Measurements from ENCODE around the gene FILIP1.

Gene FILIP1

DNA sequence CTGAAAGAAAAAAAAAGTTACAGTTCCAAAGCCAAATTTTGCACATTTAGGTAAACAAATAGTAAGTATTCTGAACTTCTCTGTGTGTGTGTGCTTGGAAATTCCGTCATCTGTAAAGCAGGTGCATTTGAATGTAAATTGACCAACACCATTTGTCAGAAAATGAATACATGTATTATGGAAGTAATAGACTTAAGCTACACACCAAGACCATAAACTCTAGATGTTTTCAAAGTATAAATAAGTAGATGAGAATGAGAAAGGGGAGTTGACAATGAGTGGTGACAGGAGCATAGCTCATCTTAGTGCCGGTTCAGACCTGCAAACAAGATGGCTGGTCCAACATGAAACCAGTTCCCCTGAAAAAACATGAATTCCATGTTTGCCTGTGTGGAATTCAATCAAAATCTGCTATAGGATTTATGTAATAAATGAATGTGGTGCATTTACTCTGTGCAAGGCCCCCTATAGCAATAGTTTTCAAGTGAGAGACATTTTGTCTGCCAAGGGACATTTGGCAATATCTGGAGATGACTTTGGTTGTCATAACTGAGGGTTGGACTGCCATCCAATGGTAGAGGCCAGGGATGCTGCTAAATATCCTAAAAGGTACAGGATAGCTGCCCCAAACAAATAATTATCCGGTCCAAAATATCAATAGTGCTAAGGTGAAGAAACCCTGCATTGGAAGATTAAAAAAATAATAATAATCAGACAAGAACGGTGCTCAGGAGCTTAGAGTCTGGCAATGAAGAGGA, 11.0 kb upstream of the FILIP1 start:
- H3K4me3 ChIP-seq (ENCODE audit: low read depth, low read length): no peak overlapping the region
- DNase-seq (ENCODE audit: low read depth): peak; percentile 45
- TF ChIP-seq, protein P1, sequence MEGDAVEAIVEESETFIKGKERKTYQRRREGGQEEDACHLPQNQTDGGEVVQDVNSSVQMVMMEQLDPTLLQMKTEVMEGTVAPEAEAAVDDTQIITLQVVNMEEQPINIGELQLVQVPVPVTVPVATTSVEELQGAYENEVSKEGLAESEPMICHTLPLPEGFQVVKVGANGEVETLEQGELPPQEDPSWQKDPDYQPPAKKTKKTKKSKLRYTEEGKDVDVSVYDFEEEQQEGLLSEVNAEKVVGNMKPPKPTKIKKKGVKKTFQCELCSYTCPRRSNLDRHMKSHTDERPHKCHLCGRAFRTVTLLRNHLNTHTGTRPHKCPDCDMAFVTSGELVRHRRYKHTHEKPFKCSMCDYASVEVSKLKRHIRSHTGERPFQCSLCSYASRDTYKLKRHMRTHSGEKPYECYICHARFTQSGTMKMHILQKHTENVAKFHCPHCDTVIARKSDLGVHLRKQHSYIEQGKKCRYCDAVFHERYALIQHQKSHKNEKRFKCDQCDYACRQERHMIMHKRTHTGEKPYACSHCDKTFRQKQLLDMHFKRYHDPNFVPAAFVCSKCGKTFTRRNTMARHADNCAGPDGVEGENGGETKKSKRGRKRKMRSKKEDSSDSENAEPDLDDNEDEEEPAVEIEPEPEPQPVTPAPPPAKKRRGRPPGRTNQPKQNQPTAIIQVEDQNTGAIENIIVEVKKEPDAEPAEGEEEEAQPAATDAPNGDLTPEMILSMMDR (conservative IDR thresholded peaks at IDR 0.05; ENCODE audit: low read depth, low read length): peak; percentile 42

DNA sequence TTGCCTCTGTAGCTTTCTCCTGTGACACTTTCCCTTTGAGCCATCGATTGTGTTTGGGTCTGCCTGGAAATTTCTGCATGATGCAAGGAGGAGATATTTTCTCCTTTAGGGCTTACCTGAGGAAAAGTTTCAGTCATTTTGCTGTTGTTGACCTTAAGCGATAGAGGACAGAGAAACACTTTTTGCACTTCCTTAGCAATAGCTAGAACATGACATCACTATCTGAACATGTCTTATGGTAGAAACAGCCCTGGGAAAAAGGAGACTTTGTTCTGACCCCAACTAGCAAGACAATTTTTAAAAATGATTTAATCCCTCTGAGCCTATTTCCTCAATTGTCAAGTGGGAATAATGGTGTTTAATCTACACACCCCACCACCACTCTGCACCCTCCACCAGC, 9.7 kb upstream of the FILIP1 start:
- DNase-seq (ENCODE audit: low read depth): peak; percentile 82
- TF ChIP-seq, protein P1 (conservative IDR thresholded peaks at IDR 0.05; ENCODE audit: low read depth, low read length): no peak
- H3K4me3 ChIP-seq (ENCODE audit: low read depth, low read length): no peak overlapping the region

DNA sequence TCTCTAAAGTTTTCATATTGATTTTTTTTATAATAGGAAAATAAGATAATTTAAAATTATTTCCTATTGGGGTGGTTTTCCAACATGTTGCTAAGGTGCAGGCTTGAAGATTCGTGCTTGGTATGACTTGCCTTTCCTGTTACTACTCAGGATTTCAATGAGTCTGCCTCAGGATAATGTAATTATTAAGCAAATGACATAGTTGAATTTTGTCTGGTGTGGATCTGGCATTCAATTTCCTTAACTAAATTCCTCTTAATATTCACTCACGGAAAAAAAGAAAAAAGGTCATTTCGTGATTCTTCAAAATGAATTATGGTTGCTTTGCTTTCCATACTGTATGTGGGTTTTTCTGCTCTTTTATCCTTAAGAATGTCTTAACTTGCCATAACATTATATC, 9.3 kb upstream of the FILIP1 start:
- TF ChIP-seq, protein P1 (conservative IDR thresholded peaks at IDR 0.05; ENCODE audit: low read depth, low read length): no peak
- H3K4me3 ChIP-seq (ENCODE audit: low read depth, low read length): no peak overlapping the region
- no peak for DNase-seq (ENCODE audit: low read depth)

DNA sequence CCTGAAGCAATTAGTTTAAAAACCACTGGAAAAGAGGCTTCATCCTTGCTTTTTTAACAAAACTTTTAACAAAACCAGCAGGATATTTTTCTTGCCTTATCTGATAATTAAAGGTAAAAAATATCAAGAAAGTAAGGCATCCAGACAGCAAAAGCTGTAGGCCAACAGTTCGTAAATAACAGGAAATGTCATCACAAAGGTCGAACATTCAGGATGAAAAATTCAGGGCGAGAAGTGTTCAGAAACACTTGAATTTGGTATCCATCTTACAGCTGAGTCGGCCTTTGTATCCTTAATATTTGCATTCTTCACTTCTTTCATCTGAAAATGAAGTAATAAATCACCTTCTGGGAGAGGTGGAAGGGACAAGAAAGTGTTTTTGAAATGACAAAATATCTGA, 8.2 kb upstream of the FILIP1 start:
- H3K4me3 ChIP-seq (ENCODE audit: low read depth, low read length): no peak overlapping the region
- TF ChIP-seq, protein P1 (conservative IDR thresholded peaks at IDR 0.05; ENCODE audit: low read depth, low read length): no peak

DNA sequence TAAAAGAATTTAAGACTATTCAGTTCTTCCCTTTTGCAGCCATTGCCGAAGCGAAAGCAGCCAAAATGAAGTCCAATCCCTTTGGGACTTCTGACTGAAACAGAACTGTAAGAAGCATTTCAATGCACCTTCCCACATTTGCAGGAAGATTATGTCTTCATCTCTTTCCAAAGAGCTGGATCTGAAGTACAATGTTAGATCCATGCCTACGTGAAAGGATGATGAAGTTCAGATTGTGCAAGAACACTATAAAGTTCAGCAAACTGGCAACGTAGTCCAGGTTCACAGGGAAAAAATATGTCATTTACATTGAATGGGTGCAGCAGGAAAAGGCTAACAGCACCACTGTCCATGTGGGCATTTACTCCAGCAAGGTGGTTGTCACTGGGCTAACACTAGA, 6.0 kb upstream of the FILIP1 start:
- TF ChIP-seq, protein P1 (conservative IDR thresholded peaks at IDR 0.05; ENCODE audit: low read depth, low read length): no peak
- DNase-seq (ENCODE audit: low read depth): no peak
- H3K4me3 ChIP-seq (ENCODE audit: low read depth, low read length): no peak overlapping the region

More for the DNA sequence above, 8.2 kb upstream of the FILIP1 start:
- DNase-seq (ENCODE audit: low read depth): peak; percentile 25

DNA sequence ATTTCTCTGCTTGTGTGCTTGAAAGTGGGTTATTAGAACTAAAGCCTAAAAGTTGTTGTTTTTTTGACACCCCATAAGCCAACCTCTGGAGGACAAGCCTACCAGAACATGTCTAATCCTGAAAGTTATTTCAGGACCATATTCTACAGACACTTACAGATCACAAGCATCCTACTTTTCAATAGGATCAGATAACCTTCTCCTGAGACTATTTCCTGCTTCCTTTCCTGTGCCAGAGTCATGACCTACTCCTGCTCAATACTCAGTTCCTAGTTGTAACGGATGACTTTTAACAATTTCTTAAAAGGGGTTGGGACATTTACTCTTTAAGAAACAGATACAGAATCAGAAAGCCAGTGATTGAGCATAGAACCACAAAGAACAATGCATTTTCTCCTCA, 5.3 kb upstream of the FILIP1 start:
- H3K4me3 ChIP-seq (ENCODE audit: low read depth, low read length): no peak overlapping the region
- DNase-seq (ENCODE audit: low read depth): no peak
- TF ChIP-seq, protein P1 (conservative IDR thresholded peaks at IDR 0.05; ENCODE audit: low read depth, low read length): no peak

DNA sequence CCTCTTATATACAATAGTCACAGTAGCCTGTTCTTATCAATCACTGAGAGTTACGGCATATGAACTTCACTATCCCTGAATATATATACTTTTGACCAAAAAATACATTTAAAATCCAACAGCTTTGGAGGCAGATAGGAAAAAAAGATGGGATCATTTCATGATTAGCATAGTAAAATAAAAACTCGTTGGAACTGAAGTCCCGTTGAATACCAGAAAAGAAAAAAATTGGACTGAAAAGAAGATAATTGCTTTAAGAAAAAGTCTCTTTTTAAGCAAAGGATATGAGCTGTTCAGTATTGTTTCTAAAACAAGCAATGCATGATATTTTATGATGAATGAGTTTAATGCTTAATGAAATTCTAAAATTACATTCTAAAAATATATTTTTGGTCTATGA, 4.4 kb upstream of the FILIP1 start:
- no peak for DNase-seq (ENCODE audit: low read depth)
- no peak overlapping the region for H3K4me3 ChIP-seq (ENCODE audit: low read depth, low read length)
- TF ChIP-seq, protein P1 (conservative IDR thresholded peaks at IDR 0.05; ENCODE audit: low read depth, low read length): no peak
